ENCODE data around the gene PCDHGC3.

DNA sequence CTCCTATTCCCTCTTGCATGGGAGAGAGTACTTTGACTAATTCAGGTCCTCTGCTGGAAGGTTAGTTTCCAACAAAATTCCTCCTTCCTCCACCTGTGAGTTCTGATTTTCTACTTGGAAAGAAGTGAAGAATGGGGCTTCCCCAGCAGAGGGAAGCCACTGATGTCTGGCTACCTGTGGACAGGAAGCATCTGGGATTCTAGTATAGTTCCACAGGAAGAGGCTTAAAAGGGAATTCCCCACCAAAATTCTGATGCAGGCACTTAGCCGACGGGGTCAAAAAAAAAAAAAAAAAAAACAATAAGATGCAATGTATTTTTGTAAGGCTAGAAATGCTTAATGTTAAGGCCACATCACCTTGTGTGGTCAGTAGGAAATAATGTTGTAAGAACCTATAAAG, 46.5 kb downstream of the PCDHGC3 start:
- TF ChIP-seq POLR2AphosphoS5 (IDR thresholded peaks at IDR 0.05) (no peak), POLR2A (IDR thresholded peaks at IDR 0.05) (no peak)
- TF ChIP-seq, protein P1, sequence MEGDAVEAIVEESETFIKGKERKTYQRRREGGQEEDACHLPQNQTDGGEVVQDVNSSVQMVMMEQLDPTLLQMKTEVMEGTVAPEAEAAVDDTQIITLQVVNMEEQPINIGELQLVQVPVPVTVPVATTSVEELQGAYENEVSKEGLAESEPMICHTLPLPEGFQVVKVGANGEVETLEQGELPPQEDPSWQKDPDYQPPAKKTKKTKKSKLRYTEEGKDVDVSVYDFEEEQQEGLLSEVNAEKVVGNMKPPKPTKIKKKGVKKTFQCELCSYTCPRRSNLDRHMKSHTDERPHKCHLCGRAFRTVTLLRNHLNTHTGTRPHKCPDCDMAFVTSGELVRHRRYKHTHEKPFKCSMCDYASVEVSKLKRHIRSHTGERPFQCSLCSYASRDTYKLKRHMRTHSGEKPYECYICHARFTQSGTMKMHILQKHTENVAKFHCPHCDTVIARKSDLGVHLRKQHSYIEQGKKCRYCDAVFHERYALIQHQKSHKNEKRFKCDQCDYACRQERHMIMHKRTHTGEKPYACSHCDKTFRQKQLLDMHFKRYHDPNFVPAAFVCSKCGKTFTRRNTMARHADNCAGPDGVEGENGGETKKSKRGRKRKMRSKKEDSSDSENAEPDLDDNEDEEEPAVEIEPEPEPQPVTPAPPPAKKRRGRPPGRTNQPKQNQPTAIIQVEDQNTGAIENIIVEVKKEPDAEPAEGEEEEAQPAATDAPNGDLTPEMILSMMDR (IDR thresholded peaks at IDR 0.05): no peak
